Activated T-cell treated with anti-CD3 and anti-CD28 coated beads for 48 hours (primary cell): ENCODE results near the gene SOX21.

Source experiments
- DNase-seq: peaks from one replicate; pipeline ENCODE4 v3.0.0-alpha.2; 2020; ENCODE audit warnings: low read depth

Gene SOX21

GRCh38 chr13:94678845-94679244 lies 33.5 kb downstream of the SOX21 start:
- no peak for DNase-seq

- no peak for DNase-seq
Measured at GRCh38 chr13:94677799-94678198, 34.5 kb downstream of the SOX21 start.

- peak; percentile 25 for DNase-seq
Measured at GRCh38 chr13:94674609-94675348, 37.6 kb downstream of the SOX21 start.

GRCh38 chr13:94673851-94674250 lies 38.5 kb downstream of the SOX21 start:
- DNase-seq, result no peak

- no peak for DNase-seq
Measured at GRCh38 chr13:94672400-94672799, 39.9 kb downstream of the SOX21 start.

- DNase-seq, result no peak
Measured at GRCh38 chr13:94667190-94667589, 45.2 kb downstream of the SOX21 start.

GRCh38 chr13:94666065-94666464 lies 46.3 kb downstream of the SOX21 start:
- no peak for DNase-seq

GRCh38 chr13:94664889-94665288 lies 47.5 kb downstream of the SOX21 start:
- no peak for DNase-seq

GRCh38 chr13:94662274-94662945 lies 49.9 kb downstream of the SOX21 start:
- no peak for DNase-seq

GRCh38 chr13:94661406-94661805 lies 50.9 kb downstream of the SOX21 start:
- no peak for DNase-seq

- no peak for DNase-seq
Measured at GRCh38 chr13:94660695-94661326, 51.5 kb downstream of the SOX21 start.
